ENCODE data around the gene SEZ6L2.
"Not testable (repeated sequence)": the region's sequence is repeated elsewhere in the genome, so short reads cannot be mapped to it uniquely, and the experiment has no call there.

SEZ6L2 gene

GRCh38 chr16:29899516-29900101 is at the start of gene SEZ6L2:
TSS of gene SEZ6L2 (minus strand) at chr16:29899550. CDS start at chr16:29899019, 531 bp downstream.
- peak within 1 kb of the TSS; percentile 38; the same call in 1 of the 2 replicates for H3K4me3 ChIP-seq (ENCODE audit: low read length)

GRCh38 chr16:29947897-29948296 is 48.5 kb upstream of the SEZ6L2 start:
- no peak for TF ChIP-seq ZNF274 (IDR thresholded peaks at IDR 0.05; ENCODE audit: low read depth, low read length)
- no peak overlapping the region for H3K4me3 ChIP-seq (ENCODE audit: low read length)

More at GRCh38 chr16:29899516-29900101, at the start of gene SEZ6L2:
- no peak for TF ChIP-seq ZNF274 (IDR thresholded peaks at IDR 0.05; ENCODE audit: low read depth, low read length)

- no peak overlapping the region for H3K4me3 ChIP-seq (ENCODE audit: low read length)
- TF ChIP-seq ZNF274 (IDR thresholded peaks at IDR 0.05; ENCODE audit: low read depth, low read length), result no peak
Measured at GRCh38 chr16:29943846-29944799, 44.8 kb upstream of the SEZ6L2 start.

GRCh38 chr16:29940656-29941055 is 41.3 kb upstream of the SEZ6L2 start:
- TF ChIP-seq ZNF274 (IDR thresholded peaks at IDR 0.05; ENCODE audit: low read depth, low read length), result no peak
- no peak overlapping the region for H3K4me3 ChIP-seq (ENCODE audit: low read length)

- not testable (repeated sequence) for H3K4me3 ChIP-seq (ENCODE audit: low read length)
Measured at GRCh38 chr16:29931750-29932149, 32.4 kb upstream of the SEZ6L2 start.

GRCh38 chr16:29927070-29927905 is 27.9 kb upstream of the SEZ6L2 start:
- TF ChIP-seq ZNF274 (IDR thresholded peaks at IDR 0.05; ENCODE audit: low read depth, low read length), result no peak
- peak overlapping the region; percentile 61; the same call in 1 of the 2 replicates for H3K4me3 ChIP-seq (ENCODE audit: low read length)

GRCh38 chr16:29926711-29927052 is 27.3 kb upstream of the SEZ6L2 start:
- H3K4me3 ChIP-seq (ENCODE audit: low read length), result peak overlapping the region; percentile 61
- TF ChIP-seq ZNF274 (IDR thresholded peaks at IDR 0.05; ENCODE audit: low read depth, low read length), result no peak

GRCh38 chr16:29925781-29926710 is 26.7 kb upstream of the SEZ6L2 start, which contains the start of gene KCTD13:
TSS of gene KCTD13 (minus strand) at chr16:29926226. CDS start at chr16:29926033, 193 bp downstream.
- H3K4me3 ChIP-seq (ENCODE audit: low read length), result peak within 1 kb of the TSS; percentile 95
- TF ChIP-seq ZNF274 (IDR thresholded peaks at IDR 0.05; ENCODE audit: low read depth, low read length), result no peak

- peak overlapping the region; percentile 95 for H3K4me3 ChIP-seq (ENCODE audit: low read length)
Measured at GRCh38 chr16:29925105-29925756, 25.9 kb upstream of the SEZ6L2 start.

GRCh38 chr16:29922986-29923501 is 23.7 kb upstream of the SEZ6L2 start:
- no peak overlapping the region for H3K4me3 ChIP-seq (ENCODE audit: low read length)
- no peak for TF ChIP-seq ZNF274 (IDR thresholded peaks at IDR 0.05; ENCODE audit: low read depth, low read length)

More at GRCh38 chr16:29925105-29925756, 25.9 kb upstream of the SEZ6L2 start:
- no peak for TF ChIP-seq ZNF274 (IDR thresholded peaks at IDR 0.05; ENCODE audit: low read depth, low read length)

GRCh38 chr16:29922326-29922725 is 23.0 kb upstream of the SEZ6L2 start:
- H3K4me3 ChIP-seq (ENCODE audit: low read length), result no peak overlapping the region

GRCh38 chr16:29921034-29921385 is 21.7 kb upstream of the SEZ6L2 start:
- H3K4me3 ChIP-seq (ENCODE audit: low read length), result no peak overlapping the region
- no peak for TF ChIP-seq ZNF274 (IDR thresholded peaks at IDR 0.05; ENCODE audit: low read depth, low read length)

More at GRCh38 chr16:29922326-29922725, 23.0 kb upstream of the SEZ6L2 start:
- no peak for TF ChIP-seq ZNF274 (IDR thresholded peaks at IDR 0.05; ENCODE audit: low read depth, low read length)
